GM18508 (cell line): ENCODE results near the gene MOB3A.
"Not testable (repeated sequence)": the region's sequence is repeated elsewhere in the genome, so short reads cannot be mapped to it uniquely, and the experiment has no call there.

Source experiments
- ATAC-seq: cut with Tn5 transposase; IDR thresholded peaks from one replicate; pipeline ENCODE4 v1.9.1; 2021; ENCODE audit warnings: moderate number of reproducible peaks; ENCODE audit not compliant: insufficient read depth, unreplicated experiment

Gene MOB3A

GRCh38 chr19:2037651-2038255 is 58.4 kb downstream of the MOB3A start:
- no peak for ATAC-seq

GRCh38 chr19:2036424-2036823 is 59.7 kb downstream of the MOB3A start:
- no peak for ATAC-seq

GRCh38 chr19:2035590-2035991 is 60.5 kb downstream of the MOB3A start:
- ATAC-seq = no peak

GRCh38 chr19:2034729-2035589 is 61.2 kb downstream of the MOB3A start:
- ATAC-seq = no peak

- ATAC-seq = not testable (repeated sequence)
These were observed 61.9 kb downstream of the MOB3A start for GRCh38 chr19:2034253-2034652.

GRCh38 chr19:2033825-2034159 is 62.3 kb downstream of the MOB3A start:
- ATAC-seq = no peak

GRCh38 chr19:2033115-2033824 is 62.9 kb downstream of the MOB3A start:
- ATAC-seq = no peak

GRCh38 chr19:2032296-2032941 is 63.7 kb downstream of the MOB3A start:
- no peak for ATAC-seq

GRCh38 chr19:2027361-2027760 is 68.8 kb downstream of the MOB3A start:
- no peak for ATAC-seq

- ATAC-seq = no peak
These were observed 69.4 kb downstream of the MOB3A start for GRCh38 chr19:2026770-2027169.

GRCh38 chr19:2022289-2022688 is 73.8 kb downstream of the MOB3A start:
- ATAC-seq = no peak

- ATAC-seq = no peak
These were observed 74.5 kb downstream of the MOB3A start for GRCh38 chr19:2021453-2022140.
